Endometrium (tissue), 2 donors: Measurements from ENCODE around the gene FRAS1.
"Not testable (repeated sequence)": the region's sequence is repeated elsewhere in the genome, so short reads cannot be mapped to it uniquely, and the experiment has no call there.

Experiments used
- FAIRE-seq: peaks from 2 replicates; lab custom pipeline; 2012; peaks lifted over from hg19 to GRCh38; lab: Jason Lieb, UNC
- donor health status: control.
- donor health status: control.

FRAS1 gene

GRCh38 chr4:78100060-78100459 is 42.9 kb downstream of the FRAS1 start:
- no peak for FAIRE-seq

GRCh38 chr4:78119698-78120097 is 62.6 kb downstream of the FRAS1 start:
- FAIRE-seq, result no peak

GRCh38 chr4:78120144-78120880 is 63.2 kb downstream of the FRAS1 start:
- FAIRE-seq, result no peak

GRCh38 chr4:78121338-78121904 is 64.3 kb downstream of the FRAS1 start:
- FAIRE-seq, result no peak

- not testable (repeated sequence) for FAIRE-seq
Observed at GRCh38 chr4:78125834-78126331, 68.8 kb downstream of the FRAS1 start.

GRCh38 chr4:78129383-78130108 is 72.4 kb downstream of the FRAS1 start:
- no peak for FAIRE-seq

- FAIRE-seq, result no peak
Observed at GRCh38 chr4:78131403-78131802, 74.3 kb downstream of the FRAS1 start.

- no peak for FAIRE-seq
Observed at GRCh38 chr4:78136109-78137081, 79.3 kb downstream of the FRAS1 start.

GRCh38 chr4:78137532-78137931 is 80.4 kb downstream of the FRAS1 start:
- FAIRE-seq, result no peak

GRCh38 chr4:78138252-78138651 is 81.1 kb downstream of the FRAS1 start:
- no peak for FAIRE-seq

- FAIRE-seq, result no peak
Observed at GRCh38 chr4:78143634-78144033, 86.5 kb downstream of the FRAS1 start.

- no peak for FAIRE-seq
Observed at GRCh38 chr4:78145008-78145407, 87.9 kb downstream of the FRAS1 start.

GRCh38 chr4:78145622-78146021 is 88.5 kb downstream of the FRAS1 start:
- no peak for FAIRE-seq

GRCh38 chr4:78149751-78150542 is 92.8 kb downstream of the FRAS1 start:
- FAIRE-seq, result no peak

GRCh38 chr4:78150543-78150864 is 93.4 kb downstream of the FRAS1 start:
- no peak for FAIRE-seq

GRCh38 chr4:78152795-78153194 is 95.7 kb downstream of the FRAS1 start:
- FAIRE-seq, result no peak

GRCh38 chr4:78154972-78155590 is 98.0 kb downstream of the FRAS1 start:
- FAIRE-seq, result no peak

GRCh38 chr4:78155616-78156105 is 98.5 kb downstream of the FRAS1 start:
- FAIRE-seq, result no peak

GRCh38 chr4:78156520-78156919 is 99.4 kb downstream of the FRAS1 start:
- no peak for FAIRE-seq

GRCh38 chr4:78162342-78162741 is 105.2 kb downstream of the FRAS1 start:
- FAIRE-seq, result no peak

- FAIRE-seq, result no peak
Observed at GRCh38 chr4:78162821-78163220, 105.7 kb downstream of the FRAS1 start.
